ENCODE data around the gene TFEB. TPM values are rescaled to one million over a fixed set of nuclear protein-coding genes. Genes with fewer than 3 reads are reported as not detected.

Gene TFEB
- total RNA-seq, 1 experiment from 2014 or later: 1.6 TPM

- no peak for DNase-seq (ENCODE audit: low spot score)
Observed at GRCh38 chr6:41706876-41707564, 28.4 kb downstream of the TFEB start.

DNA sequence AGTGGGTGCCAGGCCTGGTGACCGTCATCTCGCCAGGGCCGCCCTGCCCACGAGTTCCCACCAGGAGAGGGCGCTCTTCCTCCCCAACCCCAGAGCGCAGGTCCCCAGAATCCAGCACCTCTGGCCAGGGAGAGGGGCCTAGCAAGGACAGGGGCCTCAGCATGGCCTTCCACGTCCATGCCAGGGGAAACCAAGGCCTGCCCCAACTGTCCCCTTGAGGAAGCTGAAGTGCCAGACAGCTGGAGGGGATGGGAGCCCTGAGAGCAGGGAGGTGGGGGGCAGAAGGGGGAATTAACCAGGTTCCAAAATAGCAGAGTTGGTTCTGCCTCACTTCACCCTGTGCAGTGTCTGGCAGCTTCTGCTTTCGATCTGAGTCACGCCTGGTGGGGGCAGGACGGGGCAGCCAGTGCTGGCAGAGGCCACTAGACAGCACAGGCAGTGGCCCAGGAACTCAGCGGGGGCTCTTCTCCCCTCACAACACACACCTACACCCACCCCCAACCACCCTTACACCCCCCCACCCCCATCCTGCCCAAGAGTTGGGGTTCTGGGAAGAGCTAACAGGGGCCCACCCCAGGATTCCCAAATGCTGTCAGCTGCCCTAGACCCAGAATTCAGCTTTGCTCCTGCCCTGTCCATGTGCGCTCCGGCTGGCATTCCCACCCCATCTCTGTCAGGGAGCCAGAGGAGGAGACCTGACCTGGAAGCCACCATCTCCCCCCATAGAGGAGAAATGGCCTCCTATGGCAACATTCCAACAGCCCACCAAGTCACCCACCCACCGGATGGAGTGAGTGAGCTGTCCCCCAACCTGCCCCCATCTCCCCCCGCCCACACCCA lies 29.2 kb downstream of the TFEB start:
- DNase-seq (ENCODE audit: low spot score): no peak

GRCh38 chr6:41705311-41705995 lies 30.0 kb downstream of the TFEB start:
- DNase-seq (ENCODE audit: low spot score): no peak

DNA sequence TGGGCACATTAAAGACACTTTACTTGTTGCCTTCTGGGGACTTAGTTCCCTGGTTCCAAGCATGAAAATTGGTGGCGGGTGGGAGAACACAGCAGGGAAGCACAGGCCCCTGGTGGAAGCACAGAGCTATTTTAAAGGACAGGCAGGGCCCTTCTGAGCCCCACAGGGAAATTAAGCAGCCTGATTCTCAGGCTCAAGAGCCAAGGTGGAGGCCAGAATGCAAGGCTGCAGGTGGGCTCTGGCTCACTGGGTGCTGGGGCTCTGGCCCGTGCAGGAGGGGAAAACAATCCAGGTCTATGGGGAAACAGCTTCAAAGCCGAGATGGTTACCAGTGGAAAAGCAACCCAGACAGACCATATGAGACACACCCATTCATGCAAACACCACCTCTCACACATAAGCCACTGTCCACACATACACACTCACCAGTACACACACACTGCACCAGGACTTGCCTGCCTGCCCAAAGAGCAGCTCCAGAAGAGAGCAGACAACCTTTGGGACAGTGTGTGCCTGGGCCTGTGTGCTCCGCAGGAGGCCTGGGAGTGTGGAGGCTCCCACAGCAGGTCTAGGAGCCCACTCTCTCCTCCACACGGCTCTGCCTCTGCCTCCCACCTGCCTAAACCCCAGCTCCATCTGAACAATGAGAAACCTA lies 30.6 kb downstream of the TFEB start:
- no peak for DNase-seq (ENCODE audit: low spot score)

DNA sequence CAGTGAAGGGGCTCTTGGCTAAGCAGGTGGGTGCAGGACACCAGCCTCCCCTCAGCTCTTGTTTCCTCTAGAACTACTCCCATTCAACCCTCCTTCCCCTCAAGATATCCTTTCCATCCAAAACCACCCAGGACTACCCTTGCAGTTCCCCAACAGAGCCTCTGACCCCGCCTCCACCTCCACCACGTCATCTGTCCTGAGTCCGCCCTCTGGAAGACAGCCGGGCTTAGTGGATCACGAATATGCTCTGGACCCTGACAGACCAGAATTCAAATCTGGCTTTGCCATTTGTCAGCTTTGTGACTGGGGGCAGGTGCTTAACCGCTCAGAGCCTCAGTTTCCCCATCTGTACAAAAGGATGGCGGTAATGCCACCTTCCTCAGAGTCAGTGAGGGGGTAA lies 31.4 kb downstream of the TFEB start:
- no peak for DNase-seq (ENCODE audit: low spot score)

DNA sequence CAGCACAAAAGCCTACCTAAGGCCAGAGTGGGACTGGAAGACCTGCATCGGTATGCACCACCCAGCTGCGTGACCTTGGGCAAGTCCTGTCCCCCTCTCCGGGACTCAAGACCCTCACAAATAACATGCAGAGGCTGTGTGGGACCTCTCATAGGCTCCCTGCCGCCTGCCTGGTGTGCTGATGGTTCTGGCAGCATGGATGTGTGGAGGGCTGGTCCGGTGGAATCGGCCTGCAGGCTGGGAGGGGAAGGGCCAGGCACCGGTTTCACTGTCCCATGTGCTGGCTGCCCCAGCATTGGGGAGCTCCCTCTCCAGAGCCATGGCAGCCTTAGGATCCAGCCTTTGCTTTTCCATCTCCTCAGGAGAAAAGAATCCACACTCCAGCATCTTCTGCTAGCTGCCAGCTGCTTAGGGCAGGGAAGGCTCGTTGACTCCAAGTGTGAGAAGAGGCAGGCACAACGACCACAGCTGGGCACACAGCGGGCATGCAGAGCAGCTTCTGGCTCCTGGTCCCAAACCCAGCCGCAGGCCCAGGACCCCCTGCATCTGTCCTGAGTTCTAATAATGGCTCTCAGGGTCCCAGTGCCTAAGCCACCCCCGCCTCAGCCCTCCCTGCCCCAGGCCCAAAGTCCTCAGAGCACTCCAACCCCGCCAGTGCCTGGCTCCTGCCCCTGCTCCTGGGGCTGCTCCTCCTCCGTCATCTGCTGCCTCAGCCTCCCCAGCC lies 32.5 kb downstream of the TFEB start:
- no peak for DNase-seq (ENCODE audit: low spot score)

DNA sequence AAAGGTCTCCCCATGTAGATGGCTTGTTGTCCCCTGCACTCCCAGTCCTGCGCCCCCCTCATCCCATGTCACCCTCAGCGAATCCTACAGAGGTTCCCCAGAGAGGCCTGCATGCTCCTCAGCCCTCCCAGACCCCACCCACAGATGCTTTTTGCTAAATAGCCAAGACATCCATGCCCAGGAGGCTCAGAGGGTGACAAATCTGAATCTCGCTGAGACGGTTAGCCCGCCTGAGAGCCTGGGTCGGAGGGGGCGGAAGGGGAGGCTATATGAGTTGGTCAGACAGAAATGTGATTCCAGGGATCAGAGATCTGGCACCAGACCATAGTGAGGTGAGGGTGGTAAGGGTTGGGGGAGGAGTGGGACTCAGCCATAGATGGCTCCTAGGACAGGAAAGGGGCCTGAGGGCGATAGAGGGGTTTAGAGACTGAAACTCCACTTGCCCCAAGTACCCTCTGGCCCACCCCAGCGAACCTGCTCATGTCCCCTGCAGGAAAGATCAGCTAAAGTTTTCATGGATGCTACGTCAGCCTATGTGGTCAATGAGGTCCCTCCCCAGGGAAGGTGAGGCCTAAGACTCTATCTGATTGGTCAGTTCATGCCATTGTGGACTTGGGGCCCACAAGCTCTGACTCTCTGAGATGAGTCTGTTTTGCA lies 33.2 kb downstream of the TFEB start:
- no peak for DNase-seq (ENCODE audit: low spot score)

GRCh38 chr6:41700463-41701347 lies 34.7 kb downstream of the TFEB start:
- no peak for DNase-seq (ENCODE audit: low spot score)

GRCh38 chr6:41699063-41699462 lies 36.3 kb downstream of the TFEB start:
- DNase-seq (ENCODE audit: low spot score): no peak

- DNase-seq (ENCODE audit: low spot score): peak; percentile 69
Observed at GRCh38 chr6:41697861-41698781, 37.3 kb downstream of the TFEB start.

DNA sequence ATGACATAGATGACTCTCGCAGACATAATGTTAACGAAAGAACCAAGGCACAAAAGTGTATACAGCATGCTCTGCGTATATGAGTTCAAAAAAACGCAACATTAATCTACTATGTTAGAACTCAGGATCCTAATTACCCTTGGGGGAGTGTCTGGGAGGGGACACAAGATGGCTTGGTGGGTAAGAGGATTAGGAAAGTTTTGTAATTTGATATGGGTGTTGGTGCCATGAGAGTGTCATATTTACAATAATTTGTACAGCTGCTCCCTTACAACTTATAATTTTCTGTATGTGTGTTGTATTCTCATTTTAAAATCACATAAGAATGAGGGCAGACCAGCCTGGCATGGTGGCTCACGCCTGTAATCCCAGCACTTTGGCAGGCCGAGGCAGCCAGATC lies 38.6 kb downstream of the TFEB start:
- DNase-seq (ENCODE audit: low spot score): no peak

DNA sequence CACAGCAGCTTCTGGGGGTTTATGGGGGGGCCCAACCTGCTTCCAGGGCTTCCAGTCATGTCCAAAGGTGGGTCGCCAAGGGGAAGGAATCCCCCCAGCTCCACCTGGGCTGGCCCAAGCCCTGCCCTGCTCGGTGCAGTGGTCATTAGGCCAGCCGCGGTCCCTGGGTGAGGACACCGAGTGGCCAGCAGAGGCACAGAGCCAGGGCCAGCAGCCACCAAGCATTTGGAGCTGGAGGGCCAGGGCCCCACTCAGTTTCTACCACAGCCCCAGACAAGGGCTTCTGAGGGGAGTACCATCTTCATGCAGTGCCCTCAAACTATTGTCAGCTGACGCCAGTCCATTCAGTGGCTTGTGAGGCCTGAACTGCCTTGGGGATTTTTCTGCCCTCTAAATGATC lies 39.6 kb downstream of the TFEB start:
- no peak for DNase-seq (ENCODE audit: low spot score)

DNA sequence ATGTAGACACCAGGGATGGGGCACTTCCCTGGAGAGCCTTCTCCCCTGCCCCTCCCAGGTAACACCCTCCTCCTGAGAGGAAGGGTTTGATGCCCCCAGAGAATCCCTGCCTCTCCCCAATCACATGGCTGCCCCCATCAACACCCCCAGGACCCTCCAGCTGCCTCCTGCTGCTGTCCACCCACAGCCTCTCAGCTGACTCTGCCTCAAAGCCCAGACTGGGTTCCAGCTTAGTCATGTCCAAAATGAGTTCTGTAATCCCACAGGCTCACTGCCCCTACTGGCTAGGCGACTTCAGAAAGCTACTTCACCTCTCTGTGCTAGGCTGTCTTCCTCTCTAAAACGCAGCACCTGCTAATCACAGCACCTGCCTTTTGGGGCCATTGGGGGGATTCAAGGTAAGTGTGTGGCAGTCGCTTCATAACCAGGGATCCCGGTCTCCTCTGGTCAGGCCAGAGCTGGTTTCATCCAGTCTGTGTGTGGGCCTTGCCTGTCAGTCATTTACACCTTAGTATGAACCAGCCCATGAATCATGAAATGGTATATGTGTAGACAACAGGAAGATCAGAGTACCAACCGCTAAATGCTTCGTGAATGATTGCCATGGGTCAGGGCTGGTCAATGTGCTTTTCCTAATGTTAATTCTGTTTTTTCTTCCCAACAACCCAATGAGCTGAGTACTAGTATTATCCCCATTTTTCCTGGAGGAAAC lies 40.4 kb downstream of the TFEB start:
- no peak for DNase-seq (ENCODE audit: low spot score)

DNA sequence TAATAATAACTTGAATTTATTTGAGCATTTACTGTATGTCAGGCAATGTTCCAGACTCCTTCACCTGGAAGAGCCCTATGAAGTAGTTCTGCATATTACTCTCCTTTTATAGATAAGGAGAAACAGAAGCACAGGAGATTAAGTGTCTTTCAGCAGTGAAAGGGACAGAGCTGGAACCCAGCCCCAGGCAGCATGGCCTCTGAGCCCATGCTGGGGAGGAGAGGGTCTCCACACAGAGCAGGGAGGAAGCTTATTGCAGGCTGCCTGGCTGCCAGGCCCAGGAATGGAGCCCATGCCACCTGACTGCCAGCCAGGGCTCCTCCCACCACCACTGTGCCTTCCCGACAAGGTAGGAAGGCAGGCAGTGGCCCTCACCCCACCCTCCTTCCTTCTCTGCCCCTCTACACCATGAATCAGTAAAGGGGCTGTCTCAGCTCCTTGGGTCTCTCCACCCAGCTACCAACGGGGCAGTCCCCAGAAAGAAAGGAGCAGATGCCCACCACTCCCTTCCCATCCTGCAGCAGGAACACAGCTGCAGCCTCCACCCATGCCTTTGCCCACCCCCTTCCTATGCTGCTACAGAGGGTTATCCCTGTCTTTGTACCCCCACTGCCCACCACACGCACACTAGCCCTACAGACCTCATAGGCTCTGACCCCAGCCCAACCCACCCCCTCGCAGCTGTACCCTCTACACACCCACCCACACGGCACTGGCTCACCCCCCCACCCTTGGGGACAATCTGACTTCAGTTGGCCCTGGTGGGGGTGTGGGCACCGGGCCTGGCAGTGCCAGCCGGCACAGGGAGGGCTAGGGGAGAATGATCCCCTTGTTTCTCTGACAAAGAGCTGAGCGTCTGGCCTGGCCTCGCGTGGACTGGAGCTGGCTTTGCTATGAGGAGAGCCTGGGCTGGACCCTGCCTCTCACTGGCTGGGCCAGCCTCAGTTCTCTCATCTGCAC lies 41.8 kb downstream of the TFEB start:
- DNase-seq (ENCODE audit: low spot score): no peak

GRCh38 chr6:41692730-41693129 lies 42.7 kb downstream of the TFEB start:
- DNase-seq (ENCODE audit: low spot score): no peak

DNA sequence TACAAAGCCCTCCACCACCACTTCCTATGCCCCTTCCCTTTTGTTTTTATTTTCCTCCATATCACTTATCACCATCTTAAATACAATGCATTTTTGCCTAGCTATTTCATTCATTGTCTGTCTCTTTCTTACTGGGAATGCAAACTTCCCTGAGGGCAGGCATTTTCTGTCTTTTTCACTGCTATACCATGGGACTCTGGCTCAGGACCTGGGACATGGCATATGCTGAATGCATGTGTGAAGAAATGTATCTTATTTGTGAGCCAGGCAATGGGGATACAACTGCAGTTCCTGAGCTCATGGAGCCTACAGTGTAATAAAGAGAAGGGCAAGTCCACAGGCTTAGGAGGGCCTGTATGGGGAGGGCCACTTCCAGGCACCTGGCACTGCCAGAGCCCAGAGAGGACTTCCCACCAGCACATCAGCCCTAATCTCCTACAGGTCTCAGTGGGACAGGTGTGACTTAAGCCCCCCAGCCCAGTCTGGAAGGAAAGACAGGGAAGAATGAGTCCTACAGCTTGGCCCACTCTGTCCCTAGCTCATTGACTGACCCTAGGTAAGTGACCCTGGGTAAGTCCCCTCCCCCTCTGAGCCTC lies 43.2 kb downstream of the TFEB start:
- no peak for DNase-seq (ENCODE audit: low spot score)
